A549 (cell line): ENCODE data around the gene GALNTL6.

Source experiments
- ELK1 ChIP-seq: fragments of 150-350 bp; IDR thresholded peaks from 2 replicates; pipeline ENCODE4 v1.6.1; 2014; ENCODE audit warnings: low read depth, mild to moderate bottlenecking, low read length
- MYC ChIP-seq: IDR thresholded peaks from 2 replicates; pipeline ENCODE4 v1.6.1; 2012; ENCODE audit warnings: mild to moderate bottlenecking, inconsistent platforms, low read length, improper control_type of control experiment, borderline replicate concordance
- POLR2A ChIP-seq: IDR thresholded peaks from 2 replicates; pipeline ENCODE4 v1.6.1; 2012; ENCODE audit warnings: mild to moderate bottlenecking, low read length

GRCh38 chr4:172785613-172786012 lies 972.4 kb downstream of the GALNTL6 start:
- TF ChIP-seq POLR2A (no peak), ELK1 (no peak), MYC (no peak)
